CD8-positive, alpha-beta memory T cell (primary cell): Measurements from ENCODE around the gene PPFIBP1. TPM values are rescaled to one million over a fixed set of nuclear protein-coding genes. Genes with fewer than 3 reads are reported as not detected.

Source experiments
- CTCF ChIA-PET: fragments of 350-600 bp; sonication (Branson Sonifier 250); formaldehyde crosslinking; loops from one replicate; lab custom pipeline; 2021; ENCODE audit warnings: antibody characterized with exemption; lab: Charles Lee
- POLR2A ChIA-PET: fragments of 350-600 bp; sonication (Branson Sonifier 250); formaldehyde crosslinking; loops from one replicate; lab custom pipeline; 2021; ENCODE audit warnings: antibody characterized with exemption; lab: Charles Lee
- DNase-seq, 5 donors: peaks; one replicate each; pipeline versions ENCODE4 v3.0.0 to v3.0.0-alpha.2; 2020 to 2022; ENCODE audit warnings: mixed read lengths in 1 of 5
- H3K27ac ChIP-seq: one replicate; pipeline ENCODE4 v1.7.0; 2013; ENCODE audit warnings: low read depth, mild to moderate bottlenecking, low read length, moderate library complexity
- H3K27me3 ChIP-seq: 2 replicates; pipeline ENCODE4 v1.7.0; 2013; ENCODE audit warnings: low read length, mild to moderate bottlenecking; ENCODE audit not compliant: insufficient read depth, poor library complexity, severe bottlenecking
- H3K36me3 ChIP-seq: 2 replicates; pipeline ENCODE4 v1.7.0; 2013; ENCODE audit warnings: mild to moderate bottlenecking, low read length, moderate library complexity; ENCODE audit not compliant: insufficient read depth
- H3K4me1 ChIP-seq: 2 replicates; pipeline ENCODE4 v1.7.0; 2013; ENCODE audit warnings: mild to moderate bottlenecking, low read length, moderate library complexity; ENCODE audit not compliant: insufficient read depth
- H3K4me3 ChIP-seq: 2 replicates; pipeline ENCODE4 v1.7.0; 2013; ENCODE audit warnings: mild to moderate bottlenecking, low read length
- H3K9me3 ChIP-seq: 2 replicates; pipeline ENCODE4 v1.7.0; 2013; ENCODE audit warnings: mild to moderate bottlenecking, low read length
- H3K27ac Mint-ChIP-seq, 8 donors: one replicate each; pipeline ENCODE4 v1.8.0; 2020 to 2021; ENCODE audit warnings: mixed read lengths in 8 of 8, mild to moderate bottlenecking in 6 of 8, inconsistent platforms in 3 of 8, moderate library complexity in 3 of 8
- H3K27me3 Mint-ChIP-seq, 2 donors: one replicate each; pipeline ENCODE4 v1.8.0; 2020 to 2021; ENCODE audit warnings: mixed read lengths in 2 of 2, mild to moderate bottlenecking in 1 of 2, moderate library complexity in 1 of 2
- H3K36me3 Mint-ChIP-seq, 3 donors: one replicate each; pipeline ENCODE4 v1.8.0; 2020 to 2021; ENCODE audit warnings: mixed read lengths in 3 of 3, inconsistent platforms in 1 of 3, mild to moderate bottlenecking in 1 of 3
- H3K4me1 Mint-ChIP-seq, 3 donors: one replicate each; pipeline ENCODE4 v1.8.0; 2020 to 2021; ENCODE audit warnings: mixed read lengths in 3 of 3, inconsistent platforms in 1 of 3, mild to moderate bottlenecking in 1 of 3
- H3K4me3 Mint-ChIP-seq, 7 donors: one replicate each; pipeline ENCODE4 v1.8.0; 2020 to 2021; ENCODE audit warnings: mixed read lengths in 7 of 7, mild to moderate bottlenecking in 6 of 7, moderate library complexity in 4 of 7, inconsistent platforms in 2 of 7
- H3K9me3 Mint-ChIP-seq, 5 donors: one replicate each; pipeline ENCODE4 v1.8.0; 2020 to 2022; ENCODE audit warnings: mixed read lengths in 5 of 5, mild to moderate bottlenecking in 3 of 5, moderate library complexity in 2 of 5, inconsistent platforms in 1 of 5
- polyA plus RNA-seq: library from polyadenylated mRNA; unstranded; fragments of 300-500 nt; fragmentation: Illumina TruSeq; gene quantifications from one replicate; pipeline ENCODE4 v1.2.3, GENCODE V29; 2021
- total RNA-seq, 2 experiments: library from RNA; stranded (reverse); gene quantifications; one replicate each; pipeline ENCODE4 v1.2.3, GENCODE V29; 2021

The PPFIBP1 gene
- total and polyA plus RNA-seq, 3 experiments from 2014 or later = 1.2 to 10.7 (median 6.2) TPM

DNA sequence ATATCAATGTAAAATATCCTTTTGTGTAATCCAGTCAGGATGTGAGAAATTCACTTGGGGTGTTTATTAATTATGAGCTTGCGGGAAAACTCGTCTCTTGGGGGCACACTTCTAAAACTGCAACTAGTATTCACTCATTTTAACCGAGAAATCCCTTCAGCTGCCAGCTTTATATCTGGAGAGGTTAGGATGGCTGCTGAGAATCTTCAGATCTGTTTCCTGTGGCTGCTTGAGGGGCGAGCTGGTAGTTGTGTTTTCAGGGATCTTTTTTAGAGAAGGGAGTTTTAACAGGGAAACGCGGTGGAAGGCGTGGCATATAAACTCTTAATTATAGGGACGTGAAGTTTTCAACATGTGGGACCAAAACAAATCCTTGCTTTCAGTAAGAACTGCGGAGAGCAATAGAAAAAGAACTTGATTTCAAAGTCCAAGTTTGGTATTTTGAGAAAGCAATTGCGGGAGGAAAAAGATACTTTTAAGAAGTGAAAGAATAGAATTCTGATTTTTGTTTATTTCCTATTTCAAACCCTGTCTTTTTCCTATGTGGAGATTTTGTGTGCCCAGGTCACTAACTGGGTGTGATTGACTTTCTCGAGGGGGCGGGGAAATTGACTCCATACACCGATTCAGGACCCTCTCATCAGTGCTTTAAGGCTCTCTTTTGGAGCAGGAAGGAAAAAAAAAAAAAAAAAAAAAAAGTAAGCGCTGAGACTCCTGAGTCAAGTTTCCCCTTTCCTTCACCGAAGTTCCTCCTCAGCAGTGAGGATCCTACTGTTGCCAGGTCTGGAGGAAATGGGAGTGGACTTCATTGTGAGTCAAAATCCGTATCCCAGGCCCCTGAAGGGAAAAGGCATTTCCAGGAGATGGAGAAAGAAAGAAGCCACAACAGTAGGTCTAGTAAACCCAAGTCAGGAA is 1.1 kb downstream of the PPFIBP1 start:
- DNase-seq = no peak
- peak overlapping the region; percentile 96 to 98 (median 97) for H3K4me3 Mint-ChIP-seq
- no peaks in the 10 kb centered on the region for H3K9me3 Mint-ChIP-seq
- peaks cover 22 to 33% (median 28%) of the 10 kb centered on the region in 3 donors for H3K4me1 Mint-ChIP-seq
- CTCF ChIA-PET = interaction anchor here (0.5 kb wide), 1 partner anchor 11 kb away, joined by 3 read pairs; no protein-coding TSS in a partner anchor
- no peak overlapping the region for H3K27ac ChIP-seq
- H3K36me3 ChIP-seq = no peaks in the 10 kb centered on the region
- no peak overlapping the region for H3K4me3 ChIP-seq
- peaks cover 17% of the 10 kb centered on the region for H3K4me1 ChIP-seq
- POLR2A ChIA-PET = no interaction called here
- H3K36me3 Mint-ChIP-seq = peaks cover 0 to 6% (median 0%) of the 10 kb centered on the region in 3 donors
- no peaks in the 10 kb centered on the region for H3K27me3 ChIP-seq
- H3K9me3 ChIP-seq = no peaks in the 10 kb centered on the region
- peak overlapping the region in 2 of 8 donors; percentile 7 to 9 for H3K27ac Mint-ChIP-seq
- H3K27me3 Mint-ChIP-seq = peaks cover 0 to 7% of the 10 kb centered on the region in 2 donors

DNA sequence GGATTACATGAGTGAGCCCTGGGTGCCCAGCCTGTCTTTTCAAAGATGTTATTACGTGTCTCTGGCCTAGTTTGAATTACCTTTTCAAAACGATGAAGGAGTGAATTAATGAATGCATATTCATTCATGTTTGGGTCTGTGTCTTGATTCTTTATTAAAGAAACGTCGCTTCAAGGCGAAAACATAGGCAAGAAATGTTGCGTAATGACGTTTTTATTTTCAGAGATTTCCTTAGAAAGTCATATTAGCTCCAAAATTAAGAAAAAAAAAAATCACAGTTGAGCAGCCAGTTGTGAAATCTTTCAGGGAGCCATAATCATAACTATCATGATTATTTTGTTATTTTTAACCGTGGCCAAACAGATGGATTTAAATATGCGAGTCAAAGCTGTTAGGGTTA is 3.5 kb downstream of the PPFIBP1 start:
- Histone ChIP-seq H3K4me1 (peaks cover 17% of the 10 kb centered on the region), H3K27me3 (no peaks in the 10 kb centered on the region), H3K4me3 (no peak overlapping the region), H3K27ac (no peak overlapping the region), H3K36me3 (no peaks in the 10 kb centered on the region), H3K9me3 (no peaks in the 10 kb centered on the region)
- H3K27me3 Mint-ChIP-seq = peaks cover under 1 to 4% of the 10 kb centered on the region in 2 donors
- CTCF ChIA-PET = no interaction called here
- H3K4me1 Mint-ChIP-seq = peaks cover 21 to 32% (median 28%) of the 10 kb centered on the region in 3 donors
- peaks cover 0 to 6% (median 0%) of the 10 kb centered on the region in 3 donors for H3K36me3 Mint-ChIP-seq
- no peak for DNase-seq
- peak overlapping the region in 1 of 7 donors; percentile 52 for H3K4me3 Mint-ChIP-seq
- no peaks in the 10 kb centered on the region for H3K9me3 Mint-ChIP-seq
- no peak overlapping the region for H3K27ac Mint-ChIP-seq
- POLR2A ChIA-PET = interaction anchor here (0.6 kb wide), 1 partner anchor 694 kb away, joined by 4 read pairs; the partner anchor contains the start of gene ITPR2

DNA sequence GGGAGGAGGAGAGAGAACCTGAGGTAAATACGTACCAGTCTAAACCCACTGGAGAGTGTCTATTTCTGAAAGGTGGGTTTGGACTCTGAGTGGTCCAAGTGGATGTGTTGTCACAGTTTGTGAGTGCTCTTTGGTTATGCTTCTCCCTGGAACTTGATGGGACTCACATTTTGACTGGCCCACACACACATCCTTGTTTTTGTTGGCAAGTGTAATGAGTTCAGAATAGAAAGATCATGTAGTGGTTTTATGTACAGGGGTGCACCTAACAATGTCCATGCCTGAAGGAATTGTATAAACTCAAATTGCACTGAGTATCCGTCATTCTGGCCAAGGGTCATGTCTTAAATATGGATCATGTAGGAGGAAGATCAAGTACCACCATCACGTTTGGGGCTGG is 4.8 kb downstream of the PPFIBP1 start:
- no peaks in the 10 kb centered on the region for H3K36me3 ChIP-seq
- H3K4me3 Mint-ChIP-seq = no peak overlapping the region
- peaks cover 14% of the 10 kb centered on the region for H3K4me1 ChIP-seq
- no peaks in the 10 kb centered on the region for H3K9me3 Mint-ChIP-seq
- no peak overlapping the region for H3K27ac ChIP-seq
- H3K27me3 Mint-ChIP-seq = peaks cover 3 to 4% of the 10 kb centered on the region in 2 donors
- H3K27me3 ChIP-seq = no peaks in the 10 kb centered on the region
- no peak overlapping the region for H3K27ac Mint-ChIP-seq
- H3K36me3 Mint-ChIP-seq = peaks cover 0 to 3% (median 0%) of the 10 kb centered on the region in 3 donors
- H3K4me1 Mint-ChIP-seq = peaks cover 18 to 25% (median 24%) of the 10 kb centered on the region in 3 donors
- POLR2A ChIA-PET = no interaction called here
- H3K4me3 ChIP-seq = no peak overlapping the region
- CTCF ChIA-PET = no interaction called here
- H3K9me3 ChIP-seq = no peaks in the 10 kb centered on the region
- DNase-seq = no peak

DNA sequence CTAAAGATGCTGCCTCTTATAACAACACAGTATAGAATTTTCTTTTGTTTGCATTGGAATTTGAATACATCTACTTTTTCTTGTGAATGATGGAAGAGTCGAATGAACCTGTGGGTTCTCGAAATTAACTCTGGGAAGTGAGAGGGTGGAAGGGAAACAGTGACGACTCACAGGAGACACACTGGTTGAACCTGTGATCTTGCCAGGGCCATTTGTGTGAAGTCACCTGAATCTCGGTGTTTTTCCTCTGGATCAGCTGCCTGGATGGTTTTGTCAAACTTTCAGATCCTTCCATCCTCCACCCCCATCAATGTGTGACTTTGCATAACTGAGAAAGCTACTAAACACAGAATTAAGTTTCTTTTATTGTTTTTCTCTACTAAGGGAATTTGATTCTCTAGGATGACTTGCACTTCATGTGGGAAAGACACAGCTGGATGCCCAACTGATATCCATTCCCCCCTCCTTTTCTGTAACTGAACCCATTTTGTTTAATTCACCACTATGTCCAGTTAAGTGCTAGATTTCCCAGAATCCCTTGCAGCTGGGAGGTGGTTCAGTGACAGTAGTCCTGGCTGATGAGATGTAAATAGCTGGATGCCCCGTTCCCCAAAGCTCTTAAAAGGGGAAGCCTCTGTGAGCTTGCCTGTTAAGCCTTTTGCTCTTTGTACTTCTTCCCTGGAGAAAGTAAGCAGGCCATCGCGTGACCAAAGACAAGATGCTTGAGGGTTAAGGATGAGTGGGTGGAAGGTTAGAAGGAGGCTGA is 6.3 kb downstream of the PPFIBP1 start:
- DNase-seq = no peak
- Mint-ChIP-seq H3K27ac (peak overlapping the region in 1 of 8 donors; percentile 52), H3K27me3 (peaks cover 0 to 5% of the 10 kb centered on the region in 2 donors), H3K4me1 (peaks cover 16 to 25% (median 23%) of the 10 kb centered on the region in 3 donors), H3K9me3 (no peaks in the 10 kb centered on the region), H3K4me3 (peak overlapping the region in 1 of 7 donors; percentile 49), H3K36me3 (no peaks in the 10 kb centered on the region)
- Histone ChIP-seq H3K9me3 (no peaks in the 10 kb centered on the region), H3K27me3 (no peaks in the 10 kb centered on the region), H3K36me3 (no peaks in the 10 kb centered on the region), H3K4me1 (peaks cover 20% of the 10 kb centered on the region), H3K4me3 (no peak overlapping the region), H3K27ac (no peak overlapping the region)
- CTCF ChIA-PET = no interaction called here
- POLR2A ChIA-PET = no interaction called here

DNA sequence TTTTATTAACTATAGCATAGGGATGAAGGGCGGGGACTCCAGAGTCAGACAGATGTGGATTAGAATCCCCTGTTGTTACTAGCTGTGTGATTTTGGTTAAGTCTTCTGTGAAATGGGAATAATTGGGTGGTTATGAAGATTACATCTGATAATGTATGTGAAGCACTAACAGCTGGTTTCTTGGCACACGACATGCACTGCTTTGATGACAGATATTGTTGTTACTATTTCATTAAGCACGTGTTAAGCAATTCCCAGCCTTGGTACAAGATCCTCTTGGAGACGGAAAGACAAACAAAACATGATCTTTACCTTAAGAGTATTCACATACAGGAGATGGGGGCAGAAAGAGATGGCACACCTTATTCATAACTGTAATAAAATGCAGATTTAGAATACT is 7.9 kb downstream of the PPFIBP1 start:
- no peak overlapping the region for H3K27ac Mint-ChIP-seq
- ChIA-PET CTCF (no interaction called here), POLR2A (no interaction called here)
- H3K4me3 Mint-ChIP-seq = no peak overlapping the region
- H3K9me3 ChIP-seq = no peaks in the 10 kb centered on the region
- H3K36me3 Mint-ChIP-seq = no peaks in the 10 kb centered on the region
- peaks cover 0 to 5% of the 10 kb centered on the region in 2 donors for H3K27me3 Mint-ChIP-seq
- H3K4me1 Mint-ChIP-seq = peaks cover 16 to 24% (median 18%) of the 10 kb centered on the region in 3 donors
- no peaks in the 10 kb centered on the region for H3K9me3 Mint-ChIP-seq
- H3K4me3 ChIP-seq = no peak overlapping the region
- H3K27me3 ChIP-seq = no peaks in the 10 kb centered on the region
- no peak for DNase-seq
- H3K4me1 ChIP-seq = peaks cover 20% of the 10 kb centered on the region
- H3K27ac ChIP-seq = no peak overlapping the region
- no peaks in the 10 kb centered on the region for H3K36me3 ChIP-seq

DNA sequence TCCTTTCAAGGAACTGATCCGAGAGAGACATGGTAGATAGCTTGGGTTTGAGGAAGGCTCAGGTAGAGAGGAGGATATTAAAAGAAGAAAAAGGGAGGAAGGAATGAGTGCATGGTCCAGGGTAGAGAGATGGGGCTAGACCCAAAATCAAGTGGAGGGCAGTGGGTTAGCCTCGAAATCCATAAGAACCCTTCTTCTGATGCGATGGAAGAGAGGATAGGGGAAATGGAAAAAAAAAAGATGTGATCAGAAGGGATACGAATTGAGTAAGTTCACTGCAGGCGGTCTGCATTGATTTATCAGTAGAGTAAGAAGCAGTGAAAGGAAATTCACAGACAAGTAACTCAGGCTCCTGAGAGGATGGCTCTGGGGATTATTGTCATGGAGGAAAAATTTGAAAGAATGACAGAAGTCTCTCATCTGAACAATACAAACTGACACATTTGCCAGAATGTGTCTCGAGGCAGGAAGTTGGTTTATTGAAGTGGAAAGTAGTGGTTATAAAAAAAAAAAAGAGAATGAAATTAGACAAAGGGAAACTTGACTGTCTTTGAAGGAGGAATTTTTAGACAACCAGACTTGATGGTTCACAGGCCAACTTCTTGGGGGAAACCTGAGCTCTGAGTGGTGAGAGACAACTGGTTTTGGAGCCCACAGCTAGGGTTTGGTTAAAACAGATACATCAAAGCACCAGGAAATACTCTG is 10.2 kb downstream of the PPFIBP1 start:
- Mint-ChIP-seq H3K9me3 (no peaks in the 10 kb centered on the region), H3K27ac (peak overlapping the region in 7 of 8 donors; percentile 3 to 60 (median 18)), H3K27me3 (peaks cover 0 to 5% of the 10 kb centered on the region in 2 donors), H3K4me1 (peaks cover 16 to 24% (median 18%) of the 10 kb centered on the region in 3 donors), H3K36me3 (no peaks in the 10 kb centered on the region), H3K4me3 (peak overlapping the region in 5 of 7 donors; percentile 10 to 41 (median 20))
- peaks cover 20% of the 10 kb centered on the region for H3K4me1 ChIP-seq
- no peaks in the 10 kb centered on the region for H3K9me3 ChIP-seq
- ChIA-PET POLR2A (no interaction called here), CTCF (no interaction called here)
- no peaks in the 10 kb centered on the region for H3K36me3 ChIP-seq
- no peak overlapping the region for H3K27ac ChIP-seq
- no peaks in the 10 kb centered on the region for H3K27me3 ChIP-seq
- H3K4me3 ChIP-seq = no peak overlapping the region
- DNase-seq = peak in 2 of 5 donors; percentile 23 to 67

DNA sequence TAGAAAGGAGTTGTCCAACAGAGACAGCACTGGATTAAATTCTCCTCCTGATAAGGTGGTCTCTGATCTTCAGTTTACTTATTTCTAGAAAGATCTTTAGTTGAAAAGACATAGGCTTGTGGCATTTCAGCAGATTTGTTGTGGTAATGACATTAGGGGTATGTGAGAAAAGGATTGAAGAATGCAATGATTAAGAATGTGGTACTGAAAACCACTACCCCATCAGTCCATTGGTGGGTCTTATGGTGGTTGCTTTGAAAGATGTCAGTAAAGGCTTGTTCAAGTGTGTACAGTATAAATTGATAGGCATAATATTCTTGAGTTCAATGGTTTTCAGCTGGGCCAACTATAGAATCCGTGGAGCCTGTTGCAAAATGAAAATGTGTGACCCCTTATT is 10.8 kb downstream of the PPFIBP1 start:
- Mint-ChIP-seq H3K27me3 (peaks cover 0 to 5% of the 10 kb centered on the region in 2 donors), H3K36me3 (no peaks in the 10 kb centered on the region), H3K4me1 (peaks cover 16 to 24% (median 18%) of the 10 kb centered on the region in 3 donors), H3K9me3 (no peaks in the 10 kb centered on the region), H3K4me3 (peak overlapping the region in 4 of 7 donors; percentile 6 to 41 (median 23)), H3K27ac (peak overlapping the region in 4 of 8 donors; percentile 3 to 60 (median 48))
- H3K9me3 ChIP-seq = no peaks in the 10 kb centered on the region
- no peaks in the 10 kb centered on the region for H3K27me3 ChIP-seq
- H3K36me3 ChIP-seq = no peaks in the 10 kb centered on the region
- CTCF ChIA-PET = no interaction called here
- H3K27ac ChIP-seq = no peak overlapping the region
- H3K4me1 ChIP-seq = peaks cover 20% of the 10 kb centered on the region
- no peak overlapping the region for H3K4me3 ChIP-seq
- POLR2A ChIA-PET = no interaction called here
- no peak for DNase-seq
